T47D (cell line): ENCODE results near the gene BEGAIN.
"Not testable (repeated sequence)": the region's sequence is repeated elsewhere in the genome, so short reads cannot be mapped to it uniquely, and the experiment has no call there.

ENCODE experiments used
- DNase-seq, 2 experiments: peaks; one replicate each; pipeline versions ENCODE4 v3.0.0 to v3.0.0-alpha.2; 2011 to 2012; ENCODE audit warnings: low read depth in 1 of 2, low spot score in 1 of 2
- JUND ChIP-seq: IDR thresholded peaks from 2 replicates; pipeline ENCODE4 v1.6.1; 2012; ENCODE audit warnings: low read depth
- in situ Hi-C: cut with HindIII; loops from 2 replicates; pipeline ENCODE4 v1.10.0; 2016; ENCODE audit warnings: low sequenced_read_pairs, low pct_unique_long_range_greater_than_20kb

BEGAIN gene

DNA sequence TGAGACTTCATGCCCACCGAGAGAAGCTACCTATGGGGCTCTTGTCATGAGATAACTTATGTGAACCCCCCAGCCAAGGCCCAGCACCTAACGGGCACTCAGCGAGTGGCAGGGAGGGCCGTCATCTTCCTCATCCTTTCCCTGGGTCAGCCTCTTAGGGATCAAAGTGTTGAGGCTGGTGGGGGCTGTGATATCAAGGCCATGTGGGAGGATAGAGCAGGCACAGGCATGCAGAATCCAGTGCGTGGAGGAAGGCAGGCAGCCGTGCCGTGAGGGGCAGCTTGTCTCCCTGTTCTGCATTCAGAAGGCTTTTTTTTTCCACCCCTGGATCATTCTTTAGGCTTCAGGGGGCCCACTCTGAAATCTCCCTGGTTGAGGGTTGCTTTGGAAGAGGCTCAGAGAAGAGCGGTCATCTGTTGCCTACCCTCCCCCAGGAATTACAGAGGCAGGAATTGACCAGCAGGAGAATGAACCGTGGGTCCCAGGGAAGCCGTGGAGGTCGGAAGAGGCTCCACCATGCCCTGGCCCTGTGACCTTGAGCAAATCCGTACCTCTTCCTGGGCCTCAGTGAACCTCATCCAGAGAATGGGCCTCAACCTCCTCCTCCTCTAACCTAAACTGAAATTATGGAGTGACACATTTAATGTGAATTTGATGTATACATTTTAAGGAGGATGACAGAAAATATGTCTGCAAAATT, 62.8 kb downstream of the BEGAIN start:
- no peak for DNase-seq
- in situ Hi-C loops, result no loop called here
- TF ChIP-seq JUND, result no peak

DNA sequence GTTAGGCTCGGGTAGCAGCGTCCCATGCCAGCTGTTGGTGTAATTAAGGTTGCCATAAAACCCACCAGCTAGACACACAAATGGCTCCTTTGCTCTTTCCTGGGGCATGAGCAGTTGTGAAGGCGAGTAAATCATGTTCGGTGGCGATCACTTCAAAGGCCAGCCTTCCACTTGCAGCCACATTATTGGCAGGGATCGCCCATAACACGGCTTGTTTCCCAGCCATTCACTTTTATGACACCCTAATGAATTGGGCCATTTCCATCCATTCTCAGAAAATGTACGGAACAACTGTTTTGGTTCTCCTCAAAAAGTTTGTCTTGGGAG, 63.4 kb downstream of the BEGAIN start:
- no peak for TF ChIP-seq JUND
- in situ Hi-C loops, result no loop called here
- no peak for DNase-seq

- DNase-seq, result no peak
- in situ Hi-C loops, result no loop called here
- no peak for TF ChIP-seq JUND
Measured at GRCh38 chr14:100523131-100523842, 63.9 kb downstream of the BEGAIN start.

DNA sequence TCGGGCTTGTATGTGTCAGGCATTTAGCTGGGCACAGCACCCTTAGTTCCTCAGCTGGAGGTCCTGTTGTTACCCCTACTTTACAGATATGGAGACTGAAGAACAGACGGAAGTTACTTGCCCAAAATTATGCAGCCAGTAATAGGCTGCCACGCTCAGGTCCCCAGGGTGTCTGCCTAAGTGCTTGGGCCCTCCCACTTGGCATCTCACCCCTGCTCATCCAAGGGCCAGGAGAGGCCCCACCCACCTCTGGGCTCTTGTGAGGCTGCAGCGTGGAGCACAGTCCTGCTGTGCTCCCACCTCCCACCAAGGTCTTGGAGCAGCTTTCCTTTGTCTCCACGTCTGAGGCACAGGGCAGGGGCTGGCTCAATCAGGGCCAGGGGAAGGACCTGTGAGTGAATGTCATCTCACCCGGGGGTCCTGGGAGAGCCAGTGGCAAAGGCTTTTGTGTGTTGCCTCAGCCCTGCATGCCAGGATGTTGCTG, 64.6 kb downstream of the BEGAIN start:
- no peak for TF ChIP-seq JUND
- DNase-seq, result no peak
- in situ Hi-C loops, result no loop called here

DNA sequence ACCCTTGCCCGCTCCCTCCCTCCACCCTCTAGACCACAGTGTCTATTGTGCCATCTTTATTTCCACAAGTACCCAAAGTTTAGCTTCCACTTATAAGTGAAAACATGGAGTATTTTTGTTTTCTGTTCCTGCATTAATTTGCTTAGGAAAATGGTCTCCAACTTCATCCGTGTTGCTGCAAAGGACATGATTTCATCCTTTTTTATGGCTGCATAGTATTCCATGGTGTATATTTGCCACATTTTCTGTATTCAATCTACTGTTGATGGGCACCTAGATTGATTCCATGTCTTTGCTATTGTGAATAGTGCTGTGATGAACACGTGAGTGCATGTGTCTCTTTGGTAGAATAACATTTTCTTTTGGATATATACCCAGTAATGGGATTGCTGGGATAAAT, 81.2 kb downstream of the BEGAIN start:
- in situ Hi-C loops, DNase-seq: not testable (repeated sequence)

GRCh38 chr14:100504372-100505078, 82.7 kb downstream of the BEGAIN start:
- peak in 1 of 2 experiments; percentile 52 for DNase-seq
- in situ Hi-C loops, result no loop called here

DNA sequence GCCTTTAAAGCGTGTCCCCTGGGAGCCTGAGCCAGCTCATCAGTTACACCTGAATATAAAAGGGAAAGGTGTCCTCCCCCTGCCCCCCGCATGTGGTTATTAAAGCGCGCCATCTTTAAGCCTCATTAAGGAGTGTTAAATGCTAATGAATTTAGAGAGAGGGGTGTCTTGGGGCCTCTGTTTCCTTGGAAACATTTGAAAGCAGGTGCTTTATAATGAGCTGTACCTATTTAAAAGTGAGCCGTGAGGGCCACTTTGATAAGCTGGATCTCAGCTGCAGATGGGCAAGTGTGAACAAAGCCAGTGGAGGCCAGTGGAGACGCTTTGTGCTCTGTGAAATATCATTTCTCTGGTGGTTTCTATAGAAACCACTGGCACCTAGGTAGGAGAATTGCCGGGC, 84.0 kb downstream of the BEGAIN start:
- in situ Hi-C loops, result no loop called here
- no peak for DNase-seq
- no peak for TF ChIP-seq JUND

More at GRCh38 chr14:100504372-100505078, 82.7 kb downstream of the BEGAIN start:
- no peak for TF ChIP-seq JUND

DNA sequence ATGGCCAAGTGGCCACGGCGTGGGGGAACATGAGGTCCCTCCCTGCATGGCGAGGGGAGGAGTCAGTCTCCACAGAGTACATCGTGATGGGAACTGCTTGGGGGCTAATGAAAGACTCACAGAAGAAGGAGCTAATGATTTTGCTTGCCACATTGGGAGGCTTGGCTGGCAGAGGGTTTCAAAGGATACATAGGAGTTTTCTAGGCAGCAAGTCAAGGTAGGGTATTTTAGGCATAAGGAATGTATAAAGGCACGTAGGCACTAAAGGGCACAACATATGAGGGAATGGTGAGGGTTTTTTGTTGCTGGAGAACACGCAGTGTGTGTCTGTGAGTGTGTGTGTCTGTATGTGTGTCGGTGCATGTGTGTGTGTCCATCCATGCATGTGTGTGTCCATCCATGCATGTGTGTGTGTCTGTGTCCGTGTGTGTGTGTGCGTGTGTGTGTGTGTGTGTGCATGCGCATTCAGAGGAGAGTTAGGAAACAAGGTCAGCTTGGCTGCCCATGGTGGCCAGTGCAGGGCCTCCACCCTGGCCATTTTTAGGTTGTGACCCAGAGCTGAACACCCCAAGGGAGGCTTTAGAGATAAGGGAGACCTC, 84.5 kb downstream of the BEGAIN start:
- no peak for TF ChIP-seq JUND
- in situ Hi-C loops, result no loop called here
- DNase-seq, result no peak

DNA sequence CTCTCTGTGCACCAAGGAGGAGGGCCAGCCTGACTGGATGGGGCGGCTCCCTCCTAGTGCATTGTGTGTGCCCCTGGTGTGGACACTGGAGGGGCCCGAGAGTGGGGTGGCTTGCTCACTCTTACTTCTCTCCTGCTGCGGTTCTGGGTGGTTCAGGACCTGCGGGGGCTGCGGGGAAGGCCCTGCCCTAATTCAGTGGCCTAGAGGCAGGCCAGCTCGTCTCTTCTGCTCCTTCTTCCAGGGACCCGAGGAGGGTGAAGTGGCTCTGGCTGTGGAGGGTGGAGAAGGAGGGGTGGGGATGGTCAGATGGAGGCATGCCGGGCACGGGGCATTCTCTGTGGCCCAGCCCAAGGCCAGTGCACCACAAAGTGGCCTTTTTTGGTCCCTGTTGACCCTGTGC, 87.1 kb downstream of the BEGAIN start:
- no peak for DNase-seq
- TF ChIP-seq JUND, result no peak
- in situ Hi-C loops, result no loop called here

DNA sequence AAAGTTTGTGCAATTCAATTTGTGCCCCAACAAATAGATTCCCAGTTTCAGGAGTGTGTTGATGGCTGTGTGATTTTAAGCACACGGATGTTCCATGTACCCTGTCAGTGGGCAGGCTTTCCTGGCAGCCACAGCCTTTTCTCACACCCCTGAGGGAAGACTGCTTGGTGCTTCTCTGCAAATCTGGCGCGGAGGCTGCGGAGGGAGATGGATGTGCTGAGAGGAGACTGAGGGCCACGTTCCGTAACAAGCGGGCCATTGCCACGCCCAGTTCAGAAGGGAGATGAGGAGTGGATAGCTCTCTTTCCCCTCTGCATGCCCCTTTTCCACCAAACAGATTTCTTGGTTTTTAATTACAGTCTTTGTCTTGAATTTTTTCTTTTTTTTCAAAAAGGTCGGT, 89.1 kb downstream of the BEGAIN start:
- no peak for DNase-seq
- no peak for TF ChIP-seq JUND
- in situ Hi-C loops, result no loop called here

DNA sequence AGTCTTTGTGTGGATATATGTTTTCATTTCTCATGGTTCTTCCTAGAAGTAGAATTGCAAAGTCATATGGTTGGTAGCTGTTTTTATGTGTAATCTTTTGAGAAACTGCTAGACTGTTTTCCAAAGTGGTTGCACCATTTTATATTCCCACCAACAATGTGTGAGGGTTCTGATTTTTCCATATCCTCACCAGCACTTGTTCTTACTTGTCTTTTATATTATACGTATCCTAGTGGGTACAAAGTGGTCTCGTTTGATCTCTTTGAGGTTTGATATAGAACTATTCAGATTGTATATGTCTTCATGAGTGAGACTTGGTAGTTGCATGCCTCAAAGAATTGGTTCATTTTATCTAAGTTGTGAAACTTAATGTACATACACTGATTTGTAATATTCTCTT, 91.3 kb downstream of the BEGAIN start:
- in situ Hi-C loops, result no loop called here
- TF ChIP-seq JUND, result no peak
- no peak for DNase-seq

- no peak for DNase-seq
- no peak for TF ChIP-seq JUND
- in situ Hi-C loops, result no loop called here
Measured at GRCh38 chr14:100494645-100495044, 92.6 kb downstream of the BEGAIN start.

- no peak for DNase-seq
- no peak for TF ChIP-seq JUND
- in situ Hi-C loops, result no loop called here
Measured at GRCh38 chr14:100490252-100490651, 97.0 kb downstream of the BEGAIN start.
